GM19193 (cell line): ENCODE measurements around the gene ZBTB47.

Experiments used
- POLR2A ChIP-seq: IDR thresholded peaks from 4 replicates; pipeline ENCODE4 v1.6.1; 2011; ENCODE audit not compliant: insufficient read depth, insufficient read length; ENCODE audit errors: extremely low read depth

Gene ZBTB47

GRCh38 chr3:42667523-42668412 lies 14.3 kb downstream of the ZBTB47 start:
- no peak for TF ChIP-seq POLR2A

GRCh38 chr3:42668413-42668760 lies 14.9 kb downstream of the ZBTB47 start:
- no peak for TF ChIP-seq POLR2A

- TF ChIP-seq POLR2A: no peak
These were observed 15.3 kb downstream of the ZBTB47 start for GRCh38 chr3:42668793-42669217.

- no peak for TF ChIP-seq POLR2A
These were observed 16.6 kb downstream of the ZBTB47 start for GRCh38 chr3:42670051-42670576.

GRCh38 chr3:42670670-42671069 lies 17.2 kb downstream of the ZBTB47 start:
- no peak for TF ChIP-seq POLR2A

- TF ChIP-seq POLR2A: no peak
These were observed 19.0 kb downstream of the ZBTB47 start for GRCh38 chr3:42672515-42672914.

GRCh38 chr3:42673082-42673481 lies 19.6 kb downstream of the ZBTB47 start:
- no peak for TF ChIP-seq POLR2A

- TF ChIP-seq POLR2A: no peak
These were observed 20.6 kb downstream of the ZBTB47 start for GRCh38 chr3:42674146-42674545.

GRCh38 chr3:42675909-42676308 lies 22.4 kb downstream of the ZBTB47 start:
- no peak for TF ChIP-seq POLR2A

GRCh38 chr3:42678447-42678846 lies 24.9 kb downstream of the ZBTB47 start:
- TF ChIP-seq POLR2A: no peak

GRCh38 chr3:42680271-42680670 lies 26.8 kb downstream of the ZBTB47 start:
- TF ChIP-seq POLR2A: no peak

- no peak for TF ChIP-seq POLR2A
These were observed 27.3 kb downstream of the ZBTB47 start for GRCh38 chr3:42680806-42681205.

- TF ChIP-seq POLR2A: no peak
These were observed 28.0 kb downstream of the ZBTB47 start for GRCh38 chr3:42681361-42682038.

GRCh38 chr3:42682301-42683070 lies 29.0 kb downstream of the ZBTB47 start:
- no peak for TF ChIP-seq POLR2A
